GM21619 (cell line): Measurements from ENCODE around the gene RYR3.

ENCODE experiments used
- ATAC-seq: cut with Tn5 transposase; IDR thresholded peaks from one replicate; pipeline ENCODE4 v1.9.1; 2021; ENCODE audit not compliant: unreplicated experiment

Gene RYR3

DNA sequence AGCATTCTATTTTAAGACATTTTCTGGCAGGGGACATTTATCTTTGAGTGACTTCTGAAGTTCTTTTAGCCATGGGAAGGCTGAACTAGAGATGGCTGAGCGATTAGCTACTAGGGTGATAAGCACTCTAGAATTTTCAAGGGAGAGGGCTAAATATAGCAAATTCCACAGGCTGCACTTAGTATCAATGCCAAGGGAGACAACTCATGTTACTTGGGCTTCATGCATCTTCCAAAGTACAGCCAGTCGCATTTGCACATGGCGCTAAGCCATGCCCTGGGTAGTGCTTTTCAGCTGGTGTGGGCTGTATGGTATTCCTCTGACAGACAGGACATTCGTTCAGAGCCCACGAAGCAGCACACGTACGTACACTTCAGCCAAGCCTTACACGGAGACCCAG, 69.6 kb downstream of the RYR3 start:
- no peak for ATAC-seq

DNA sequence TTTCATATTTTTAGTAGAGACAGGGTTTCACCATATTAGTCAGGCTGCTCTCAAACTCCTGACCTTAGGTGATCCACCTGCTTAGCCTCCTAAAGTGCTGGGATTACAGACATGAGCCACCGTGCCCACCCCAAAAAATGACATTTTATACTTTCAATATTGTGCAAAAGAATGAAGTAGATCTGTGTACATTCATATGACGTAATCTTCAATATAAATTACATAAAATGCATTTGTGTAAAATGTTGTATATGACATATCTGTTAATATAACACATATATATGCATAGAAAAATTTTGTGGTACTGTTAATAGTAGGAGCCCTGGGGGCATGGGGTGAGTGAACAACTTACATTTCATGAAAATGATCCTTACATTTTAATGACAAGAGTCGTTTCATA, 71.7 kb downstream of the RYR3 start:
- ATAC-seq = no peak

GRCh38 chr15:33384307-33384706, 73.5 kb downstream of the RYR3 start:
- ATAC-seq = no peak

DNA sequence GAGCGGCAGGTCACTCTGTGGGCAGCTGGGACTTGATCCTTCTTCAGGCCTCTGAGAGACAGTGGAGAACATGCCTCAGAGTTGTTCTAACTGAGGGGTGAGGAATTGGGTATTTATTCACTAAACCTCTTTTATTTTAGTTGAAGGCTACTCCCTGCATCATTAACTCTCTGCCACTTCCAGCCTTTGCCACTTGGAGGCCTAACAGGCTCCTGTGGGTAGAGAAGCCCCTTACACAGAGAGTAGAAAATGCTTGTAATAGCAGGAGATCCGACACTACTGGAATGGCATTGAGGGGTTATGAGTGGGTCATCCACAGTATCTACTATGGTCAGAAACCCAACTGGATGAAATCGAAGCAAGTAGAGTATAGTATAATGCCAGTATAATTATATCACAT, 81.7 kb downstream of the RYR3 start:
- ATAC-seq = no peak

DNA sequence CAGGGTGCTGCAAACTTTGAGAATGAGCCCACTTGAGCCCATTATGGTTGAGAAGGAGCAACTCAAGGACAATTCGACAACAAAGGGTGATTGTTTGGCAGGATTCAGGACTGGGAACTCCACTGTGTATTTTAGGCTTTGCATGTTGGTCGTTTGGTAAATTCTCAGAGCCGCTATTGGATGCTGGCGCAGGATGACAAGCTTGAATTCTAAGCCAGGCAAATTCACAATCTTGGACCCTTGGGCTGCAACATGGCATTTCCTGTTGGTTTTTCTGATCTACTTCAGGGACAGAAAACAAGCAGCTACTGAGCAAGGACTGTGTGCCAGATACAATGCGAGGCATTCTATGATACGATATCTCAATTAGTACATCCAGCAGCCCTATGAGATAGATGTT, 82.8 kb downstream of the RYR3 start:
- no peak for ATAC-seq

DNA sequence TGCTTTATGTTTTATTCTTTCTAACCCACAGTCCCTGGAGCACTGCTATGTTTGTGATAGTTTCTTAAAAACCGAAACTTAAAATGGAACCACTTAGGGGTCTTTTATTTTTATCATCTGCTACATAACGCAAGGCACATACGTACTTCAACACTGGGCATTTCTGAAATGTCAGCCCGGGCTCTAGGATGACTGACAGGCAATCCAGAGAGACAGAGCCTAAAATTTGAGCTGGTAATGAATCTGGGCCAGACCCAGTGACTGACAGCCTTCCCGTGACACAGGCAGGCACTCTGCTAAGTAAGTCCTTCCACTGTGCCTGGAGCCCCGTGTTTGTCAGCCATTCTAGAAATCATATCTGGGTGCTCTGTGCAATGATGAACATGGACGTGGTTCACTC, 84.6 kb downstream of the RYR3 start:
- ATAC-seq = no peak

DNA sequence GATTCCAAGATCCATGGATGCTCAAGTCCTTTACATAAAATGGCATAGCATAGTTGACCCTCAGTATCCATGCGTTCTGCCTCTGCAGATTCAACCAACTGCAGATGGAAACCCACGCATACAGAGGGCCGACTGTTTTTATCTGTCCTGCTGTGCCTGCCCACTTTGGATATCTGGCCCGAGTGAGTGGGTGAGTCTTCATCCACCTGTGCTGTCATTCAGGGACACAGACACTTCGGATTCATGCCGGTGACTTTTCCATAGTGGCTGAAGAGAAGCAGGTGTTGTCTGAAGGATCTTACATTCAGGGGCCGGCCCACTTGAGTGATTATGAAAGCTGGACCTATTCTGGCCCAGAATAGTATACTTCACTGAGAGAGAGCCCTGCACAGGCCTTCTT, 85.1 kb downstream of the RYR3 start:
- no peak for ATAC-seq

DNA sequence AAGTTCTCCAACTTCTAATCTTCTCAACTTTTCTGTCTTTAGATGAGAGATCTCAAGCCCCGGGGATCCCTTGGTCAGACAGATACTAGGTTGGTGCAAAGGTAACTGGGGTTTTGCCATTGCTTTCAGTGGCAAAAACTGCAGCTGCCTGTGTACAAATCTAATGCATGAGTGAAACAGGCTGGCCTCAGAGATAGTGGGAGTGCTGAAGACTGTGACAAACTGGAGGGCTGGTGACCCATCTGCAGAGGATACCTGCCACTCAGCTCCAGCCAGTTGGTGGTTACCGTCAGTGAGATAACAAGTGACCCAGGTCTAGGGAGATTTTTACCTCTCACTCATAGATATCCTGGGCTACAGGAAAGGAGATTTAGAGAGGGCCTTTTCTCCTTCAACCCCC, 85.7 kb downstream of the RYR3 start:
- ATAC-seq = no peak

GRCh38 chr15:33398555-33398954, 87.8 kb downstream of the RYR3 start:
- no peak for ATAC-seq

DNA sequence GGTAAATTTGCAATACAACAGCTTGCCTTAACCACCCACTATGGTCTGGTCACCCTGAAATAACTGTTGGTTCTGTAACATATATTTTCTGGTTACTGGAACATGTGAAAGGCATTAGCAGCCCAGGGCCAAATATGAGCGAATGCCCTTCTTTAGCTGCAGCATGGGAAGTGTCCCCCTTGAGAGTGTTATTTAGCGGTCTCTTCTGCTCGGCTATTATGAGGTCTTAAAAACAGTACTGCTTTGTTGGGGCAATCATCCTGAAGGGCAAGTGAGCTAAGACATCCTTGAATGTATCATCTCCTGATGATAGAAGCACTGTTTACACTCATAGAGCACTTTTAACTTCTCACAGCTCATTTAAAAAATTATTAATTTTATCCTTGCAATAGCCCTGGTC, 90.2 kb downstream of the RYR3 start:
- no peak for ATAC-seq

GRCh38 chr15:33402600-33402999, 91.8 kb downstream of the RYR3 start:
- ATAC-seq = no peak

- ATAC-seq = no peak
Measured at GRCh38 chr15:33405096-33405495, 94.3 kb downstream of the RYR3 start.

- no peak for ATAC-seq
Measured at GRCh38 chr15:33411596-33412540, 101.1 kb downstream of the RYR3 start.

GRCh38 chr15:33419701-33420100, 108.9 kb downstream of the RYR3 start:
- no peak for ATAC-seq

DNA sequence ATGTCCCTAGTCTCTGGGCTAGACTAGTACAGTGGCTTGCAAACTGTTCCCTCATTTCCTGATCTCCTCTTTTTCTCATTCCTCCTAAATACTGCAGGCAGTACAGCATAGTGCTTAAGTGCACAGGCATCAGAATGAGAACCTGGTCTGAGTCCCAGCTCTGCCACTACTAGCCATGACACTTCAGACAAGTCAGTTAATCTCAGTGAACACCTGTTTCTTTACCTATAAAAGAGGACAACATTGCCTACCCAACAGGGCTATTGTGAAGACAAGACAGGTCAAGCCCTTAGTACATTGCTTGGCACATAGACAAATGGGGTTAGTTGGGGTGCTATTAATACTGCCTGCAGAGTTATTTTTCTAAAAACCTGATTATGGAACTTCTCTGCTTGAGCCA, 113.3 kb downstream of the RYR3 start:
- no peak for ATAC-seq

DNA sequence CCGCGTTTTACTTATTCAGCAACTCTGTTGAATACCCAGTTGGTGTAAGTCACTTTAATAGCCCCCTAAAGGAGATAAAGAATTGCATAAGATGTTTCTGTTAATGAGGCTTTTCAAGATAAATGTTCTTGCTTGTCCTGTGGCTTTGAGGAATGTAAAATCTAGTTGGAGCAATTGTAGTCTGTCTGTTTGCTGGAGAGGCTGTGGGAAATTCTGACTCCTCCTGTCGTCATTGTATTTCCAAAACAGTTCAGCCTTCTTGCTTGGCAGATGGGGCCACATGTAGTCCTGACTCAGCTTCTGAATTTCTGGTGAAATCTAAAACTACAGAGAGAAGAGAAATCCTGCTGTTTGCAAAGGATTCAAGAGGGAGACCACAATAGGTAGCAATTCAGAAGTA, 114.4 kb downstream of the RYR3 start:
- no peak for ATAC-seq

DNA sequence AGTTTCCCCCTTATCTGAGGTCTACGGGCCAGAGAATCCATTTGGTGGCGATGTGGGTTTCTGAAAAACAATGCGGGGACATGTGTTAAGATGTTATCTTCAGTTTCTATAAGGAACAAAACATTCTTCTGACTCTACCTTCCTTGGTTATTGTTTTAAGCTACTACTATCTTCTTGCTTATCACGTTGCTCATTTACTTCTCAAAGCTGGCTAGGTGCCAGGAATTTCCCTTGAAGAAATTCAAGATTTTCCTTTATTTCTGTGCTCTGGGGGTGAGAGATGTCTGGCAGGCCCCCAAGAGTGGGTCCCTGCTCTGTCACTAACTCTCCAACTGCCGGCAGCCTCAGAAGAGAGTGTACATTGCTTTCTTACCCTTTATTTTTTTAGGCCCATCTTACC, 119.8 kb downstream of the RYR3 start:
- ATAC-seq = no peak

GRCh38 chr15:33433821-33434220, 123.1 kb downstream of the RYR3 start:
- ATAC-seq = no peak

GRCh38 chr15:33438396-33438795, 127.6 kb downstream of the RYR3 start:
- no peak for ATAC-seq

GRCh38 chr15:33440900-33441299, 130.1 kb downstream of the RYR3 start:
- no peak for ATAC-seq

GRCh38 chr15:33442449-33442848, 131.7 kb downstream of the RYR3 start:
- ATAC-seq = no peak

GRCh38 chr15:33443708-33444107, 132.9 kb downstream of the RYR3 start:
- ATAC-seq = no peak

- ATAC-seq = no peak
Measured at GRCh38 chr15:33445984-33446383, 135.2 kb downstream of the RYR3 start.
